HL-60 (cell line): ENCODE data around the gene NDUFB7.

Experiments
- CTCF ChIP-seq: IDR thresholded peaks from one replicate; pipeline ENCODE4 v1.5.1; 2011; ENCODE audit warnings: low read length, control low read depth, inconsistent platforms; ENCODE audit not compliant: insufficient read depth
- GABPA ChIP-seq: IDR thresholded peaks from 2 replicates; pipeline ENCODE4 v1.6.1; 2012; ENCODE audit warnings: low read depth
- POLR2AphosphoS5 ChIP-seq: IDR thresholded peaks from 2 replicates; pipeline ENCODE4 v1.6.1; 2012; ENCODE audit warnings: low read depth
- REST ChIP-seq: IDR thresholded peaks from 2 replicates; pipeline ENCODE4 v1.6.1; 2012; ENCODE audit warnings: low read depth; ENCODE audit not compliant: insufficient replicate concordance
- SPI1 ChIP-seq: IDR thresholded peaks from 2 replicates; pipeline ENCODE4 v1.6.1; 2012; ENCODE audit warnings: low read depth, mild to moderate bottlenecking, borderline replicate concordance

GRCh38 chr19:14519860-14520407 lies 51.9 kb downstream of the NDUFB7 start:
- TF ChIP-seq CTCF = no peak
- TF ChIP-seq POLR2AphosphoS5 = no peak
- TF ChIP-seq REST = no peak
- TF ChIP-seq SPI1 = no peak
- TF ChIP-seq GABPA = no peak
